ENCODE results near the gene GID8.

DNA sequence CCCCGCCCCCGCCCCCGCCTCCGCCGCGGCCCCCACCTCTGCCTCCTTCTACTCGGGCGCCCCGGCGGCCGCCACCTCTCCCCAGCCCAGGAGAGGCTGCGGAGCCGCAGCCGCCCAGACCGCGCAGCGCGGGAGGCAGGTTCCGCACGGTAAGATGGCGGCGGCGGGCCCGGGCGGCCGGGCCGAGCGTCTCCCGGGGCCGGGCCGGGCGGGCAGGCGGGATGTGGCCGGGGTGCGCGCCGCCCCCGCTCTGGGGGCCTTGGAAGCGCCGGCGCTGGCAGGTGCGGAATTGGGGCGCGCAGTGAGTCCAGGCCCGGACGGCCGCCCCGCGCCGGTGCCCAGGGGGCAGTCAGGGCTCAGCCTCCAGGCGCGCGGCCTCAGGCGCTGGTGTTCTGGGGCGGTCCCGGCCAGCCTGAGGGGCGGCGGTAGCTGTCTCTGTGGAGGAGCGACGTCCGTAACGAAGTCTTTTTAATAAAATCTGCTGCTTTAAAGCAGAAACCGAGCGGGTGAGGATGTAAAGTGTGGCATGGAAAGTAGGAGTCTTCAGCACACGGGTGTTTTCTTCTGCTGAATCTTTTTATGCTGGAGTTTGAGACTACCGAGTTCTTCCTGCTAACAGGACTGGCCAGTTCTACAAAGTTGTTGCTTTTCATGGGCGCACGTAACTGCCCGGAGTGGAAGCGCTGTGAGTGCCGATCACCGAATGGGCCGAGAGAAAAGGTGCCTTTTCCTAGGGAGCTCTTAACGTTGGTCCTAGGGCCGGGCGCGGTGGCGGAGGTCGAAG lies at the start of gene GID8:
- TF ChIP-seq, protein P1, sequence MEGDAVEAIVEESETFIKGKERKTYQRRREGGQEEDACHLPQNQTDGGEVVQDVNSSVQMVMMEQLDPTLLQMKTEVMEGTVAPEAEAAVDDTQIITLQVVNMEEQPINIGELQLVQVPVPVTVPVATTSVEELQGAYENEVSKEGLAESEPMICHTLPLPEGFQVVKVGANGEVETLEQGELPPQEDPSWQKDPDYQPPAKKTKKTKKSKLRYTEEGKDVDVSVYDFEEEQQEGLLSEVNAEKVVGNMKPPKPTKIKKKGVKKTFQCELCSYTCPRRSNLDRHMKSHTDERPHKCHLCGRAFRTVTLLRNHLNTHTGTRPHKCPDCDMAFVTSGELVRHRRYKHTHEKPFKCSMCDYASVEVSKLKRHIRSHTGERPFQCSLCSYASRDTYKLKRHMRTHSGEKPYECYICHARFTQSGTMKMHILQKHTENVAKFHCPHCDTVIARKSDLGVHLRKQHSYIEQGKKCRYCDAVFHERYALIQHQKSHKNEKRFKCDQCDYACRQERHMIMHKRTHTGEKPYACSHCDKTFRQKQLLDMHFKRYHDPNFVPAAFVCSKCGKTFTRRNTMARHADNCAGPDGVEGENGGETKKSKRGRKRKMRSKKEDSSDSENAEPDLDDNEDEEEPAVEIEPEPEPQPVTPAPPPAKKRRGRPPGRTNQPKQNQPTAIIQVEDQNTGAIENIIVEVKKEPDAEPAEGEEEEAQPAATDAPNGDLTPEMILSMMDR (IDR thresholded peaks at IDR 0.05): no peak
- TF ChIP-seq EZH2 (IDR thresholded peaks at IDR 0.05; ENCODE audit: borderline replicate concordance, insufficient read depth, low read depth, low read length, poor library complexity, severe bottlenecking): no peak
